Esophagus muscularis mucosa (tissue), 4 donors: ENCODE results near the gene TENM3.

Source experiments
- EP300 ChIP-seq: sonication (generic); formaldehyde crosslinking; IDR thresholded peaks from one replicate; pipeline ENCODE4 v1.6.1; 2017; ENCODE audit warnings: antibody characterized with exemption
- POLR2A ChIP-seq: fragments of 450-650 bp; IDR thresholded peaks from one replicate; pipeline ENCODE4 v1.6.1; 2017; ENCODE audit warnings: antibody characterized with exemption, moderate library complexity, mild to moderate bottlenecking, low read depth
- TF ChIP-seq, protein P1 (sequence below), 3 experiments: fragments of 200-600 bp in 2 of 3; fragments of 450-650 bp in 1 of 3; sonication (generic) in 2 of 3; IDR thresholded peaks; one replicate each; pipeline ENCODE4 v1.5.1; 2017 to 2019; ENCODE audit warnings: antibody characterized with exemption in 3 of 3, mild to moderate bottlenecking in 2 of 3, moderate library complexity in 1 of 3

DNA sequence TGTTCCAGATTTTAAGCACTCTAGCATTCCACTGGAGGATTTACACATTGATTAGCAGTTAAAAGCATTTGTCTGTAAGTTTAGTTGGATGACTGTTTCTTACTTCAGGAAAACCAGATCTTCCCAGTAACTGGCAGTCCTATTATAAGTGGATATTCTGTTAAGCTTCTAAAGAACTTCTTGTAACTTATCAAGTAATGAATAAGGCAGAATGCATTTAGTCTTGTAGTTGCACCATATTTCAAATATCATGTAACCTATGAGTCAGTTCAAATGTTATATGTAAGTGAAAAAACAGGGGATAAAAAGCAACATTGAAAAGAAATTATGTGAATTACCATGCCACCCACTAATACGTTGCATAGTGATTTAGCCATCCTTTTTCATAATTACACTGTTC is 30.2 kb upstream of the TENM3 start:
- no peak for TF ChIP-seq POLR2A
- TF ChIP-seq, protein P1, sequence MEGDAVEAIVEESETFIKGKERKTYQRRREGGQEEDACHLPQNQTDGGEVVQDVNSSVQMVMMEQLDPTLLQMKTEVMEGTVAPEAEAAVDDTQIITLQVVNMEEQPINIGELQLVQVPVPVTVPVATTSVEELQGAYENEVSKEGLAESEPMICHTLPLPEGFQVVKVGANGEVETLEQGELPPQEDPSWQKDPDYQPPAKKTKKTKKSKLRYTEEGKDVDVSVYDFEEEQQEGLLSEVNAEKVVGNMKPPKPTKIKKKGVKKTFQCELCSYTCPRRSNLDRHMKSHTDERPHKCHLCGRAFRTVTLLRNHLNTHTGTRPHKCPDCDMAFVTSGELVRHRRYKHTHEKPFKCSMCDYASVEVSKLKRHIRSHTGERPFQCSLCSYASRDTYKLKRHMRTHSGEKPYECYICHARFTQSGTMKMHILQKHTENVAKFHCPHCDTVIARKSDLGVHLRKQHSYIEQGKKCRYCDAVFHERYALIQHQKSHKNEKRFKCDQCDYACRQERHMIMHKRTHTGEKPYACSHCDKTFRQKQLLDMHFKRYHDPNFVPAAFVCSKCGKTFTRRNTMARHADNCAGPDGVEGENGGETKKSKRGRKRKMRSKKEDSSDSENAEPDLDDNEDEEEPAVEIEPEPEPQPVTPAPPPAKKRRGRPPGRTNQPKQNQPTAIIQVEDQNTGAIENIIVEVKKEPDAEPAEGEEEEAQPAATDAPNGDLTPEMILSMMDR (IDR thresholded peaks at IDR 0.05): no peak
- no peak for TF ChIP-seq EP300
